GM23338 (cell line): ENCODE measurements around the gene DPYD. TPM values are rescaled to one million over a fixed set of nuclear protein-coding genes. Genes with fewer than 3 reads are reported as not detected.

ENCODE experiments used
- ATAC-seq: fragments of 200-7000 bp; cut with Tn5 transposase; 3 replicates; pipeline ENCODE4 v1.9.1; 2020
- DNase-seq: peaks from one replicate; pipeline ENCODE4 v3.0.0-alpha.2; 2015; ENCODE audit warnings: low spot score
- H2AFZ ChIP-seq: fragments of 200-600 bp; sonication (generic); 2 replicates; pipeline ENCODE4 v1.8.0; 2016; ENCODE audit warnings: antibody characterized with exemption, mild to moderate bottlenecking, moderate library complexity
- H3F3A ChIP-seq: fragments of 200-600 bp; sonication (generic); replicated peaks from 2 replicates; pipeline ENCODE4 v1.8.0; 2017; ENCODE audit warnings: antibody characterized with exemption, mixed run types, low read depth
- H3K27ac ChIP-seq: fragments of 200-600 bp; sonication (generic); 2 replicates; pipeline ENCODE4 v1.6.1; 2016; ENCODE audit warnings: low read depth
- H3K27me3 ChIP-seq: fragments of 200-600 bp; sonication (generic); 2 replicates; pipeline ENCODE4 v1.8.0; 2016; ENCODE audit warnings: mild to moderate bottlenecking, mixed run types, moderate library complexity; ENCODE audit not compliant: insufficient read depth
- H3K36me3 ChIP-seq: fragments of 200-600 bp; sonication (generic); 2 replicates; pipeline ENCODE4 v1.8.0; 2016; ENCODE audit warnings: mild to moderate bottlenecking; ENCODE audit not compliant: insufficient read depth
- H3K4me1 ChIP-seq: fragments of 200-600 bp; sonication (generic); 2 replicates; pipeline ENCODE4 v1.8.0; 2016; ENCODE audit warnings: mild to moderate bottlenecking, moderate library complexity; ENCODE audit not compliant: insufficient read depth
- H3K4me2 ChIP-seq: fragments of 200-600 bp; sonication (generic); 2 replicates; pipeline ENCODE4 v1.7.1; 2017; ENCODE audit warnings: mixed run types
- H3K4me3 ChIP-seq: fragments of 200-600 bp; sonication (generic); 2 replicates; pipeline ENCODE4 v1.6.1; 2016; ENCODE audit warnings: mixed run types
- H3K79me2 ChIP-seq: fragments of 200-600 bp; sonication (generic); replicated peaks from 2 replicates; pipeline ENCODE4 v1.8.0; 2017; ENCODE audit warnings: mild to moderate bottlenecking; ENCODE audit not compliant: insufficient read depth
- H3K9me2 ChIP-seq: fragments of 200-600 bp; sonication (generic); 2 replicates; pipeline ENCODE4 v1.8.0; 2017; ENCODE audit not compliant: insufficient read depth
- H4K20me1 ChIP-seq: fragments of 200-600 bp; sonication (generic); replicated peaks from 2 replicates; pipeline ENCODE4 v1.8.0; 2017; ENCODE audit warnings: mild to moderate bottlenecking; ENCODE audit not compliant: insufficient read depth
- H3K27ac Mint-ChIP-seq: 2 replicates; pipeline ENCODE4 v1.8.0; 2020; ENCODE audit warnings: inconsistent platforms, mild to moderate bottlenecking, moderate library complexity, mixed read lengths
- H3K27me3 Mint-ChIP-seq: 3 replicates; pipeline ENCODE4 v1.8.0; 2022; ENCODE audit warnings: low read depth, mild to moderate bottlenecking, moderate library complexity, mixed read lengths, inconsistent platforms; ENCODE audit not compliant: insufficient read depth, poor library complexity
- H3K36me3 Mint-ChIP-seq: 3 replicates; pipeline ENCODE4 v1.8.0; 2021; ENCODE audit warnings: low read depth, mild to moderate bottlenecking, inconsistent platforms, moderate library complexity, mixed read lengths
- H3K4me1 Mint-ChIP-seq: 3 replicates; pipeline ENCODE4 v1.8.0; 2020; ENCODE audit warnings: mild to moderate bottlenecking, inconsistent platforms, mixed read lengths
- H3K4me3 Mint-ChIP-seq: 3 replicates; pipeline ENCODE4 v1.8.0; 2021; ENCODE audit warnings: moderate library complexity, mild to moderate bottlenecking, inconsistent platforms, mixed read lengths
- H3K9me3 Mint-ChIP-seq: 3 replicates; pipeline ENCODE4 v1.8.0; 2020; ENCODE audit warnings: moderate library complexity, mild to moderate bottlenecking, inconsistent platforms, mixed read lengths
- CREB1 ChIP-seq: fragments of 250-450 bp; sonication (Bioruptor Pico); IDR thresholded peaks from 2 replicates; pipeline ENCODE4 v1.5.0; 2020; ENCODE audit warnings: low read depth, mild to moderate bottlenecking, moderate library complexity
- ETS1 ChIP-seq: IDR thresholded peaks from 2 replicates; pipeline ENCODE4 v1.6.1; 2016; ENCODE audit warnings: antibody characterized with exemption
- EZH2 ChIP-seq: fragments of 200-600 bp; sonication (generic); IDR thresholded peaks from one replicate; pipeline ENCODE4 v1.8.0; 2017; ENCODE audit warnings: antibody characterized with exemption, mild to moderate bottlenecking, low read depth; ENCODE audit not compliant: unreplicated experiment
- EZH2phosphoT487 ChIP-seq: fragments of 200-600 bp; sonication (generic); IDR thresholded peaks from one replicate; pipeline ENCODE4 v1.8.1; 2018; ENCODE audit warnings: antibody characterized with exemption; ENCODE audit not compliant: unreplicated experiment
- JUNB ChIP-seq: IDR thresholded peaks from one replicate; pipeline ENCODE4 v1.6.1; 2016; ENCODE audit warnings: antibody characterized with exemption; ENCODE audit not compliant: unreplicated experiment
- POLR2AphosphoS5 ChIP-seq: IDR thresholded peaks from 2 replicates; pipeline ENCODE4 v1.6.1; 2016; ENCODE audit warnings: antibody characterized with exemption, low read depth
- ZNF114 ChIP-seq: fragments of 250-450 bp; sonication (Bioruptor Pico); IDR thresholded peaks from 2 replicates; pipeline ENCODE4 v1.5.0; 2020; ENCODE audit warnings: mild to moderate bottlenecking, moderate library complexity
- polyA plus RNA-seq: library from polyadenylated mRNA; unstranded; fragments of >200 nt; fragmentation: Nextera tagmentation; extraction: Ambion mirVana; gene quantifications from 2 replicates; pipeline ENCODE4 v1.2.1, GENCODE V29; 2016
- total RNA-seq: library from RNA; depleted of rRNA; stranded (reverse); fragments of >200 nt; shearing (Covaris generic); gene quantifications from 2 replicates; pipeline ENCODE4 v1.2.3, GENCODE V29; 2014
- TF ChIP-seq, protein P1 (sequence below): IDR thresholded peaks from one replicate; pipeline ENCODE4 v1.6.1; 2018; ENCODE audit warnings: antibody characterized with exemption; ENCODE audit not compliant: unreplicated experiment
- TF ChIP-seq, protein P2 (sequence below), 2 experiments: fragments of 200-600 bp in 1 of 2; sonication (generic) in 1 of 2; conservative IDR thresholded peaks; 2 replicates each; pipeline versions ENCODE4 v1.5.1 to v1.6.1; 2016 to 2017; ENCODE audit warnings: antibody characterized with exemption in 2 of 2, low read depth in 2 of 2, mild to moderate bottlenecking in 2 of 2, moderate library complexity in 1 of 2

DPYD gene
- total and polyA plus RNA-seq, 2 experiments from 2014 or later, result 0.50 to 1.6 TPM

GRCh38 chr1:97651250-97651649, 269.6 kb downstream of the DPYD start (continued):
- TF ChIP-seq, protein P1, sequence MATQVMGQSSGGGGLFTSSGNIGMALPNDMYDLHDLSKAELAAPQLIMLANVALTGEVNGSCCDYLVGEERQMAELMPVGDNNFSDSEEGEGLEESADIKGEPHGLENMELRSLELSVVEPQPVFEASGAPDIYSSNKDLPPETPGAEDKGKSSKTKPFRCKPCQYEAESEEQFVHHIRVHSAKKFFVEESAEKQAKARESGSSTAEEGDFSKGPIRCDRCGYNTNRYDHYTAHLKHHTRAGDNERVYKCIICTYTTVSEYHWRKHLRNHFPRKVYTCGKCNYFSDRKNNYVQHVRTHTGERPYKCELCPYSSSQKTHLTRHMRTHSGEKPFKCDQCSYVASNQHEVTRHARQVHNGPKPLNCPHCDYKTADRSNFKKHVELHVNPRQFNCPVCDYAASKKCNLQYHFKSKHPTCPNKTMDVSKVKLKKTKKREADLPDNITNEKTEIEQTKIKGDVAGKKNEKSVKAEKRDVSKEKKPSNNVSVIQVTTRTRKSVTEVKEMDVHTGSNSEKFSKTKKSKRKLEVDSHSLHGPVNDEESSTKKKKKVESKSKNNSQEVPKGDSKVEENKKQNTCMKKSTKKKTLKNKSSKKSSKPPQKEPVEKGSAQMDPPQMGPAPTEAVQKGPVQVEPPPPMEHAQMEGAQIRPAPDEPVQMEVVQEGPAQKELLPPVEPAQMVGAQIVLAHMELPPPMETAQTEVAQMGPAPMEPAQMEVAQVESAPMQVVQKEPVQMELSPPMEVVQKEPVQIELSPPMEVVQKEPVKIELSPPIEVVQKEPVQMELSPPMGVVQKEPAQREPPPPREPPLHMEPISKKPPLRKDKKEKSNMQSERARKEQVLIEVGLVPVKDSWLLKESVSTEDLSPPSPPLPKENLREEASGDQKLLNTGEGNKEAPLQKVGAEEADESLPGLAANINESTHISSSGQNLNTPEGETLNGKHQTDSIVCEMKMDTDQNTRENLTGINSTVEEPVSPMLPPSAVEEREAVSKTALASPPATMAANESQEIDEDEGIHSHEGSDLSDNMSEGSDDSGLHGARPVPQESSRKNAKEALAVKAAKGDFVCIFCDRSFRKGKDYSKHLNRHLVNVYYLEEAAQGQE, result no peak
- TF ChIP-seq, protein P2, sequence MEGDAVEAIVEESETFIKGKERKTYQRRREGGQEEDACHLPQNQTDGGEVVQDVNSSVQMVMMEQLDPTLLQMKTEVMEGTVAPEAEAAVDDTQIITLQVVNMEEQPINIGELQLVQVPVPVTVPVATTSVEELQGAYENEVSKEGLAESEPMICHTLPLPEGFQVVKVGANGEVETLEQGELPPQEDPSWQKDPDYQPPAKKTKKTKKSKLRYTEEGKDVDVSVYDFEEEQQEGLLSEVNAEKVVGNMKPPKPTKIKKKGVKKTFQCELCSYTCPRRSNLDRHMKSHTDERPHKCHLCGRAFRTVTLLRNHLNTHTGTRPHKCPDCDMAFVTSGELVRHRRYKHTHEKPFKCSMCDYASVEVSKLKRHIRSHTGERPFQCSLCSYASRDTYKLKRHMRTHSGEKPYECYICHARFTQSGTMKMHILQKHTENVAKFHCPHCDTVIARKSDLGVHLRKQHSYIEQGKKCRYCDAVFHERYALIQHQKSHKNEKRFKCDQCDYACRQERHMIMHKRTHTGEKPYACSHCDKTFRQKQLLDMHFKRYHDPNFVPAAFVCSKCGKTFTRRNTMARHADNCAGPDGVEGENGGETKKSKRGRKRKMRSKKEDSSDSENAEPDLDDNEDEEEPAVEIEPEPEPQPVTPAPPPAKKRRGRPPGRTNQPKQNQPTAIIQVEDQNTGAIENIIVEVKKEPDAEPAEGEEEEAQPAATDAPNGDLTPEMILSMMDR (conservative IDR thresholded peaks at IDR 0.05; ENCODE audit: low read depth in 2 of 2), result no peak
- TF ChIP-seq EZH2 (no peak), POLR2AphosphoS5 (no peak), ETS1 (no peak)

- no peaks in the 10 kb centered on the region for H3K27me3 ChIP-seq
- no peaks in the 10 kb centered on the region for H3K79me2 ChIP-seq
- no peak overlapping the region for H3K4me3 ChIP-seq
- Mint-ChIP-seq H3K27ac (no peak overlapping the region), H3K36me3 (peaks cover 6% of the 10 kb centered on the region; the same call in 2 of the 3 replicates), H3K27me3 (no peaks in the 10 kb centered on the region), H3K4me1 (peaks cover 3% of the 10 kb centered on the region; the same call in 1 of the 3 replicates), H3K4me3 (no peak overlapping the region), H3K9me3 (peaks cover 13% of the 10 kb centered on the region)
- H3K9me2 ChIP-seq, result no peaks in the 10 kb centered on the region
- H3F3A ChIP-seq, result no peaks in the 10 kb centered on the region
- no peaks in the 10 kb centered on the region for H4K20me1 ChIP-seq
- no peaks in the 10 kb centered on the region for H3K36me3 ChIP-seq
- 0 out of 2 replicates have a peak overlapping the region, but pooled peaks have one; percentile 4 for H2AFZ ChIP-seq
- no peak for ATAC-seq
- no peak overlapping the region for H3K27ac ChIP-seq
- DNase-seq, result no peak
- TF ChIP-seq EZH2phosphoT487, result no peak
- no peak for TF ChIP-seq ZNF114 (CRISPR knock-in tag)
- no peak for TF ChIP-seq POLR2AphosphoS5
- TF ChIP-seq CREB1, result no peak
- TF ChIP-seq JUNB, result no peak
- no peak overlapping the region for H3K4me2 ChIP-seq
- H3K4me1 ChIP-seq, result no peaks in the 10 kb centered on the region
These were observed 271.2 kb downstream of the DPYD start for GRCh38 chr1:97649591-97649990.
